ENCODE data around the gene RALBP1.

Gene RALBP1

DNA sequence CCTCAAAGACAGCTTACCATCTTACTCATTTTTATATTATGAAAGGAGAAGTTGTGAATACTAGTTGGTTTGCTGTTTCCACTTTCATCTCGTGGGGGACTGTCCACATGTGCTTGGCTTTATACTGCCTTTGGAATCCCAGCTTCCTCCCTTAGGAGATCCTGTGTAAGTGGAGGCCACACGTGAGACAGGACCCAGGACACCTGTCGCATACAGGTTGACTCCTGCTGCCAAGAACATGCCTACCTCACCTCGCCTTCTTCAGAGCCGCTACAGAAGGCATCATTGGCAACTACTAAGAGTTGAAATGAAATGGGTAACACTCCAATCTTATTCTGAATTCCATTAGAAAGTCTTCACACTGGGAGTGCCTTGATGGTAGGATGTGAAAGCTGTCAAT, 69.7 kb downstream of the RALBP1 start:
- DNase-seq (ENCODE audit: low read depth in 2 of 2), result no peak
- no peak overlapping the region for H3K4me3 ChIP-seq (replicated peaks in 1 of 2; ENCODE audit: low read depth in 2 of 2, low read length in 2 of 2)
- TF ChIP-seq, protein P1, sequence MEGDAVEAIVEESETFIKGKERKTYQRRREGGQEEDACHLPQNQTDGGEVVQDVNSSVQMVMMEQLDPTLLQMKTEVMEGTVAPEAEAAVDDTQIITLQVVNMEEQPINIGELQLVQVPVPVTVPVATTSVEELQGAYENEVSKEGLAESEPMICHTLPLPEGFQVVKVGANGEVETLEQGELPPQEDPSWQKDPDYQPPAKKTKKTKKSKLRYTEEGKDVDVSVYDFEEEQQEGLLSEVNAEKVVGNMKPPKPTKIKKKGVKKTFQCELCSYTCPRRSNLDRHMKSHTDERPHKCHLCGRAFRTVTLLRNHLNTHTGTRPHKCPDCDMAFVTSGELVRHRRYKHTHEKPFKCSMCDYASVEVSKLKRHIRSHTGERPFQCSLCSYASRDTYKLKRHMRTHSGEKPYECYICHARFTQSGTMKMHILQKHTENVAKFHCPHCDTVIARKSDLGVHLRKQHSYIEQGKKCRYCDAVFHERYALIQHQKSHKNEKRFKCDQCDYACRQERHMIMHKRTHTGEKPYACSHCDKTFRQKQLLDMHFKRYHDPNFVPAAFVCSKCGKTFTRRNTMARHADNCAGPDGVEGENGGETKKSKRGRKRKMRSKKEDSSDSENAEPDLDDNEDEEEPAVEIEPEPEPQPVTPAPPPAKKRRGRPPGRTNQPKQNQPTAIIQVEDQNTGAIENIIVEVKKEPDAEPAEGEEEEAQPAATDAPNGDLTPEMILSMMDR (IDR thresholded peaks at IDR 0.05; ENCODE audit: low read depth, low read length), result no peak

DNA sequence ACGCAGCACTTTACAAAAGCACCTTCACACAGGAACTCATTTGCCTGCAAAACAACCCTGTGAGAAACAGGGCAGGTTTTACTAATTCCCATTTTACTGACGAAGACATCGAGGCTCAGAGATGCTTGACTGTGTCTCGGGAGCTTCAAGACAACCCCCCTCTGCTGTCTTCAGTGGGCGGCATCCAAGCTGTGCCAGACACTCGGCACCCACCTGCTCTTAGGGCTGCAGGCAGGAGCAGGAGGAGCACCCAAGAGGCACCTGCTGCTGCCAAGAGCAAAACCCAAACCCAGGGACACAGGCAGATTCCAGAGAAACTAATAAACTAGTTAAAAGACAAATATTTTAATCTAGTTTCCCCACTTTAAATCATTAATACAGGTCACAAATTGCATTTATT, 71.2 kb downstream of the RALBP1 start:
- TF ChIP-seq, protein P1 (IDR thresholded peaks at IDR 0.05; ENCODE audit: low read depth, low read length), result no peak
- DNase-seq (ENCODE audit: low read depth in 2 of 2), result no peak
- no peak overlapping the region for H3K4me3 ChIP-seq (replicated peaks in 1 of 2; ENCODE audit: low read depth in 2 of 2, low read length in 2 of 2)

DNA sequence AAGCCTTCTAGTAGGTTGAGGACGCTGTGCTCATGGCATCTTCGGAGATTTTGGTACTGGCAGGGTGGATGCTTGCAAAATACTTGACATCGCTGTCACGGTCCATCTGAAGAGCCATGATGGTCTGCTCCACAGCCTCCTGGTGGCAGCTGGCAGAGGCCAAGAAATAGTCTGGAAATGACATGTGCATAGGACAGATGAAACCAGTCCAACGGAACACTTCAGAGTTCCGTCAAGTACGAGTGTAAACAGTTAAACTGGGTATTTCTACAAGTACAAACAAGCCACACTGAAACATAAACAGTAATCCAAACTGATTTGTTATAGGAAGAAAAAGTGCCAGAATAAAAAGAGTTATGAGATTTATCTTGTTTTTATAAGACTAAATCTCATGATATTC, 72.5 kb downstream of the RALBP1 start:
- no peak for DNase-seq (ENCODE audit: low read depth in 2 of 2)
- TF ChIP-seq, protein P1 (IDR thresholded peaks at IDR 0.05; ENCODE audit: low read depth, low read length), result no peak
- H3K4me3 ChIP-seq (replicated peaks in 1 of 2; ENCODE audit: low read depth in 2 of 2, low read length in 2 of 2), result no peak overlapping the region

DNA sequence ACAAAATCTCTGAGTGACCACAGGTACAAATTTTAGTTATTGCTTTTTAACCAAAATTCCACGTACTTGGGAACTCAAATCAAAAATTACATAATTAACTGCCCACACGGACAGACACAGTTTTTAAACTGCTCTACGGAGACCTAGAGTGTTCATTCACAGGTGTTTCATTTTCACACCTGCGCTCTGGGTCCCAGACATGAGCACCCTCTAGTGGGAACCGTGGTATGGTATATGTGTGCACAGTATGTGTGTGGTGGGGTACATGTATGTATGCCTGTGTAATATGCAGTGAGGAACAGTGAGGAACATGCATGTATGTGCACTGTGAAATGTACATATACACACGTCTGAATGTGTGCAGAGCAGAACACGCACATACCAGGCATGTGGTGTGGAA, 74.1 kb downstream of the RALBP1 start:
- DNase-seq (ENCODE audit: low read depth in 2 of 2), result no peak
- H3K4me3 ChIP-seq (replicated peaks in 1 of 2; ENCODE audit: low read depth in 2 of 2, low read length in 2 of 2), result no peak overlapping the region
- TF ChIP-seq, protein P1 (IDR thresholded peaks at IDR 0.05; ENCODE audit: low read depth, low read length), result no peak

DNA sequence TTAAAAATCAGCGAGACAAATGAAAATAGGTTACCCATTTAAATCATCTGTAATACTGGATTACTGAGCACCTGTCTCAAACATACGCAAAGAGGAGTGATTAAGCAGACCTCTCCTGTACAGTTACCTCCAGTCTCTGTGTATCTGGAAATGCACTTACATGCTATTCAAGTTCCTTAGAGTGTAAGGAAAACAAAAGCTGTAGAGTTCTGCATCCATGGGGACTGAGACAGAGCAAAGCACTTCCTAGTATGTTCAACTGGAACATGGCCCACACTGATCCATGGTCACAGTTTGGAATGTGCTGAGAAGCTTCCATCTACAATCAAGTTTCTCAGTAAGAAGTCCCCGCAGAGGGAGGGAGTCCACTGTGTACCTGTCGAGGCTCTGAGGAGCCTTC, 75.1 kb downstream of the RALBP1 start:
- no peak for DNase-seq (ENCODE audit: low read depth in 2 of 2)
- no peak overlapping the region for H3K4me3 ChIP-seq (replicated peaks in 1 of 2; ENCODE audit: low read depth in 2 of 2, low read length in 2 of 2)
- TF ChIP-seq, protein P1 (IDR thresholded peaks at IDR 0.05; ENCODE audit: low read depth, low read length), result no peak

DNA sequence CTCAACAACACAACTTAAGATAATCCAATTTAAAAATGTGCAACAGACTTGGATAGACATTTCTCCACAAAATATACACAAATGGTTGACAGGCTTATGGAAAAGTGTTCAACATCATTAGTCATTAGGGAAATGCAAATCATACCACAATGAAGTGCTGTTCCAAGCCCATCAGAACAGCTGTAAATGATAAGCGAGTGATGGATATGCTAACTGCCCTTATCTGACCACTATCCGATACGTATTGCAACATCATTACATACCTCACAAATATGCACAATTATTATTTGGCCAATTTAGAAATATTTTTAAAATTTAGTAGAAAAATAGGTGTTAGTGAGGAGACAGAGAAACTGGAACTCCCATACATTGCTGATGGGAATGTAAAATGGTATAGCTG, 76.9 kb downstream of the RALBP1 start:
- TF ChIP-seq, protein P1 (IDR thresholded peaks at IDR 0.05; ENCODE audit: low read depth, low read length), result no peak
- no peak overlapping the region for H3K4me3 ChIP-seq (replicated peaks in 1 of 2; ENCODE audit: low read depth in 2 of 2, low read length in 2 of 2)
- DNase-seq (ENCODE audit: low read depth in 2 of 2), result peak in 1 of 2 donors; percentile 31

DNA sequence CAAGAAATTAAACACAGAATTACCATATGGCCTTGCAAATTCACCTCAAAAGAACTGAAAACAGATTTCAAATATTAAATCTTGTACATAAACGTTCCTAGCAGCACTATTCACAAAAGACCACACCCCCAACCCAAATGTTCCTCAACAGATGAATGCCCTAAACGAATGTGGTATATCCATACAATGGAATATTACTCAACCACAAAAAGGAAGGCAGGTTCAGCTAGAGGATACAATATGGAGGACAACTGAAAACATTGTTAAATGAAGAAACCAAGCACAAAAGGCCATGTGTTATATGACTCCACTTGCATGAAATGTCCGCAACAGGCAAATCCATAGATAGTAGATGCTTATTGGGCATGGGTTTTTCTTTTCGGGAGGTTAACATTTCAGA, 77.3 kb downstream of the RALBP1 start:
- H3K4me3 ChIP-seq (replicated peaks in 1 of 2; ENCODE audit: low read depth in 2 of 2, low read length in 2 of 2), result no peak overlapping the region
- TF ChIP-seq, protein P1 (IDR thresholded peaks at IDR 0.05; ENCODE audit: low read depth, low read length), result no peak
- DNase-seq (ENCODE audit: low read depth in 2 of 2), result no peak
